Nephron progenitor cell (in vitro differentiated cells): ENCODE data around the gene PDE6H.

Experiments
- DNase-seq: peaks from one replicate; pipeline ENCODE4 v3.0.0; 2021
- H3K27ac Mint-ChIP-seq: 2 replicates; pipeline ENCODE4 v1.8.0; 2021; ENCODE audit warnings: mild to moderate bottlenecking, moderate library complexity, mixed read lengths
- H3K27me3 Mint-ChIP-seq: 2 replicates; pipeline ENCODE4 v1.8.0; 2021; ENCODE audit warnings: mild to moderate bottlenecking, low read depth, mixed read lengths; ENCODE audit not compliant: poor library complexity
- H3K36me3 Mint-ChIP-seq: 2 replicates; pipeline ENCODE4 v1.8.0; 2021; ENCODE audit warnings: low read depth, mixed read lengths
- H3K4me1 Mint-ChIP-seq: 2 replicates; pipeline ENCODE4 v1.8.0; 2021; ENCODE audit warnings: mixed read lengths
- H3K4me3 Mint-ChIP-seq: 2 replicates; pipeline ENCODE4 v1.8.0; 2021; ENCODE audit warnings: mild to moderate bottlenecking, moderate library complexity, mixed read lengths
- H3K9me3 Mint-ChIP-seq: 2 replicates; pipeline ENCODE4 v1.8.0; 2021; ENCODE audit warnings: mild to moderate bottlenecking, moderate library complexity, mixed read lengths
- CTCF ChIP-seq: fragments of 200-600 bp; sonication (generic); IDR thresholded peaks from 2 replicates; pipeline ENCODE4 v1.5.0; 2021; ENCODE audit warnings: antibody characterized with exemption

Gene PDE6H

DNA sequence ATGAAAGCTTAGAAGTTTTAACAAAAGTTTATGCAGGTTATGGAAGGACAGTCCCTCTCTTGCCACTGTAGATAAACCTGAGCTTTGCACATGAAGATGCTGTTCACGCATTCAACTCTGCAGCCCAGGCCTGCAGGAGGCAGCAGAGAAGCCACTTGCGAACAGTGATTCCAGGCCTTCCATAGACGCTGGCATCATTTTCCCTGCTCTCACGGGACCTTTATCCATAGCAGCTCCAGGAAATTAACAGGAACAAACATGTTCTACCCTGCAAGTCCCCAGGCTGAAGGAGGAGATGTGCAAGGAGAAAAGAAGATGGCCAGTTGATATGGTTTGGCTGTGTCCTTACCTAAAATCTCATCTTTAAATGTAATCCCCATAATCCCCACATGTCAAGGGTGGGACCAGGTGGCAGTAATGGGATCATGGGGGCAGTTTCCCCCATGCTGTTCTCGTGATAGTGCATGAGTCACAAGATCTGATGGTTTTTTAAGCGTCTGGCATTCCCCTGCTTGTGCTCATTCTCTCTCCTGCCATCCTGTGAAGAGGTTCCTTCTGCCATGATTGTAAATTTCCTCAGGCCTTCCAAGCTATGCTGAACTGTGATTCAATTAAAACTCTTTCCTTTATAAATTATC lies 36.5 kb upstream of the PDE6H start:
- H3K4me1 Mint-ChIP-seq, result peaks cover 31% of the 10 kb centered on the region
- no peaks in the 10 kb centered on the region for H3K36me3 Mint-ChIP-seq
- TF ChIP-seq CTCF, result no peak
- DNase-seq, result no peak
- peak overlapping the region; percentile 94 for H3K27ac Mint-ChIP-seq
- H3K4me3 Mint-ChIP-seq, result no peak overlapping the region
- H3K27me3 Mint-ChIP-seq, result no peaks in the 10 kb centered on the region
- peaks cover 6% of the 10 kb centered on the region for H3K9me3 Mint-ChIP-seq

DNA sequence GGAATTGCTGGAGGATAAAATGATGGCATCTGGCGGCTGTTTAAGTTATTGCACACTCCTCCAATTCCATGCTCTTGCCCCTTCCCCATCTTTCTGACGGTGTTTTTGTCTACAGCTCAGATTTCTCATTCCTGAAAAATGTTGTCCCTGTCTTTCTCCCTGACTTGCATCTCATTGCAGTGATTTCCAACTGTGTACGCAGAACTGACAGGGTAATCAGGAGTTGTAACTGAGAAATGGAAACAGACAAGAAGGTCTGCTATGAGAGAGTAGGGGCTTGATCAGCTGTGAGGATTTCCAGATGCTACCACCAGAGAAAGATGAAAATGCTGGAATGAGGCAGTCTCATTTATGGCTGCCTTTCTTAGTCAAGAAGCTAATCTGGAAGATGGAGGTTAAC lies 35.8 kb upstream of the PDE6H start:
- Mint-ChIP-seq H3K9me3 (peaks cover 8% of the 10 kb centered on the region), H3K4me3 (no peak overlapping the region), H3K27ac (peak overlapping the region; percentile 13), H3K36me3 (no peaks in the 10 kb centered on the region), H3K4me1 (peaks cover 27% of the 10 kb centered on the region), H3K27me3 (no peaks in the 10 kb centered on the region)
- DNase-seq, result no peak
- no peak for TF ChIP-seq CTCF

DNA sequence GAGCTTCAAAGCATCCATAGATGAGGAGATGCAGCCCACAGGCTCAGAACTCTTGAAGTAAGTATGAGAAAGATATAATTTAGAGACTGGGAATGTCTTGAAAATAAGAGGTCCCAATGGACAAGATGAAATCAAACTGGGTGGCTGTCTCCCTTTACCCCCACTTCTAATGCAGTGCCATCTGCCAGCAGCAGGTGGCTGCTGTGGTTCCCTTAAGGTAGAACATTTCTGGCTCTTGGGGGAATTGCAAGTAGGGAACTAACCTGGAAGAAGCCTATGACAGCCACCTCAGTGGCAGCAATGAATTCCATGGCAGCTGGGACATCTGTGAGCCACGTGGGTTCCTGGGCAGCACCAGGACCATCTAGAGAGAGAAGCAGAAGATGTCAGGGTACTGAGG lies 35.2 kb upstream of the PDE6H start:
- Mint-ChIP-seq H3K4me1 (peaks cover 27% of the 10 kb centered on the region), H3K27ac (no peak overlapping the region), H3K36me3 (no peaks in the 10 kb centered on the region), H3K27me3 (no peaks in the 10 kb centered on the region), H3K4me3 (no peak overlapping the region), H3K9me3 (peaks cover 10% of the 10 kb centered on the region)
- no peak for DNase-seq
- TF ChIP-seq CTCF, result no peak

- H3K4me3 Mint-ChIP-seq, result no peak within 1 kb of the TSS
- H3K27ac Mint-ChIP-seq, result no peak within 1 kb of the TSS
- peaks cover 10% of the 10 kb centered on the region for H3K9me3 Mint-ChIP-seq
- no peak for TF ChIP-seq CTCF
- H3K36me3 Mint-ChIP-seq, result no peaks in the 10 kb centered on the region
- H3K27me3 Mint-ChIP-seq, result no peaks in the 10 kb centered on the region
- peaks cover 27% of the 10 kb centered on the region for H3K4me1 Mint-ChIP-seq
- no peak for DNase-seq
Measured at GRCh38 chr12:14938301-14938700, 34.5 kb upstream of the PDE6H start, which contains the start of gene ERP27. Gene ERP27, minus strand, starts transcription at chr12:14938537. Its CDS starts 29 bp downstream, at chr12:14938508.

GRCh38 chr12:14941369-14941768 lies 31.5 kb upstream of the PDE6H start:
- no peaks in the 10 kb centered on the region for H3K36me3 Mint-ChIP-seq
- DNase-seq, result no peak
- H3K27me3 Mint-ChIP-seq, result no peaks in the 10 kb centered on the region
- TF ChIP-seq CTCF, result no peak
- H3K27ac Mint-ChIP-seq, result no peak overlapping the region
- no peak overlapping the region for H3K4me3 Mint-ChIP-seq
- H3K4me1 Mint-ChIP-seq, result peaks cover 15% of the 10 kb centered on the region
- H3K9me3 Mint-ChIP-seq, result peaks cover 10% of the 10 kb centered on the region
